HEK293T (cell line): ENCODE data around the gene C20orf202.

Source experiments
- ARNT ChIP-seq: fragments of 450-650 bp; IDR thresholded peaks from 2 replicates; pipeline ENCODE4 v1.6.1; 2017; ENCODE audit warnings: mild to moderate bottlenecking
- BHLHE40 ChIP-seq: fragments of 450-650 bp; IDR thresholded peaks from 2 replicates; pipeline ENCODE4 v1.6.1; 2016; ENCODE audit warnings: mild to moderate bottlenecking, moderate library complexity, borderline replicate concordance
- CTBP1 ChIP-seq: fragments of 450-650 bp; IDR thresholded peaks from 2 replicates; pipeline ENCODE4 v1.6.1; 2016; ENCODE audit warnings: borderline replicate concordance
- FOXA1 ChIP-seq: fragments of 450-650 bp; IDR thresholded peaks from 2 replicates; pipeline ENCODE4 v1.6.1; 2016; ENCODE audit warnings: mild to moderate bottlenecking
- FOXK2 ChIP-seq: fragments of 450-650 bp; IDR thresholded peaks from 2 replicates; pipeline ENCODE4 v1.6.1; 2016; ENCODE audit warnings: mild to moderate bottlenecking
- FOXM1 ChIP-seq: fragments of 450-650 bp; IDR thresholded peaks from 2 replicates; pipeline ENCODE4 v1.6.1; 2017; ENCODE audit warnings: mild to moderate bottlenecking, borderline replicate concordance
- HDGF ChIP-seq: fragments of 450-650 bp; IDR thresholded peaks from 2 replicates; pipeline ENCODE4 v1.6.1; 2017; ENCODE audit warnings: antibody characterized with exemption, borderline replicate concordance
- NFRKB ChIP-seq: fragments of 450-650 bp; IDR thresholded peaks from 2 replicates; pipeline ENCODE4 v1.6.1; 2016; ENCODE audit warnings: mild to moderate bottlenecking, moderate library complexity
- PKNOX1 ChIP-seq: fragments of 450-650 bp; IDR thresholded peaks from 2 replicates; pipeline ENCODE4 v1.6.1; 2016
- SP1 ChIP-seq: fragments of 450-650 bp; IDR thresholded peaks from 2 replicates; pipeline ENCODE4 v1.6.1; 2017
- SUZ12 ChIP-seq: fragments of 450-650 bp; IDR thresholded peaks from 2 replicates; pipeline ENCODE4 v1.6.1; 2016; ENCODE audit warnings: mild to moderate bottlenecking
- TARDBP ChIP-seq: fragments of 450-650 bp; IDR thresholded peaks from 2 replicates; pipeline ENCODE4 v1.6.1; 2016
- ZNF384 ChIP-seq: fragments of 450-650 bp; IDR thresholded peaks from 2 replicates; pipeline ENCODE4 v1.6.1; 2016

DNA sequence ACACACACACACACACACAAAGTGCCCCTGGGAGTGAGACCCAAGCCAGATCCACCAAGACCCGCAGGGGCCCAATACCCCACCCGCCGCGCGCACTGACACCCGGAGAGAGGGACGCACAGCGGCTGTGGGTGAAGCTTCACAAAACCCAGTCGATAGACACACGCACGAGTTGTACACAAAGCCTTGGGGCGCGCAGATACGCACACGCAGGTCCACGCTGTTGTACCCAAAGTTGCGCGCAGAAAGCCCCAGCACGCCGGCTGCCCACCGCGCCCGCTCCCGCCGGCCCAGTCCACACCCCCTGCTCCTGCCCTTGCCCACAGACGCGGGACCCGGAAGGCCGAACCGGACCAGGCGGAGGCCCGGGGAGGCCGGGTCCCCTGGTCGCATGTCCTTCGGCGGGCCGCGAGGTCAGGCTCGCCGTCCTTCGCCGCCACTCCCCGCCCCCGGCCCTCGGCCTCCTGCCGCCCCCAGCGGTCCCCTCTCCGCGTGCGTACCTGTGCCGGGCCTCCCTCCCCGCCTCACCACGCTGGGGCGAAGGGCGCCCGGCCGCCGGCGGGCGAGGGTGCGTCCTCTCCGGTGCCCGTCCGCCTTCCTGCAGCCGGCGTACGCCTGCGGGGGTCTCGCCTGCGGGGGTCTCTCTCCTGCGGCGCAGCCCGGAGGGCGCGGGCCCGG, 18.5 kb upstream of the C20orf202 start, which contains the start of gene TMEM74B:
- TF ChIP-seq TARDBP (no peak), SUZ12 (no peak), CTBP1 (no peak), PKNOX1 (no peak), FOXA1 (no peak), SP1 (no peak), ARNT (no peak), FOXM1 (no peak), FOXK2 (no peak), NFRKB (no peak), ZNF384 (no peak), BHLHE40 (no peak), HDGF (no peak)
